C4-2B (cell line): ENCODE measurements around the gene RFTN1.

ENCODE experiments used
- H3K27ac ChIP-seq: fragments of 450-650 bp; 2 replicates; pipeline ENCODE4 v1.5.1; 2017
- ZFX ChIP-seq: fragments of 450-650 bp; IDR thresholded peaks from 2 replicates; pipeline ENCODE4 v1.6.1; 2017
- TF ChIP-seq, protein P1 (sequence below): fragments of 450-650 bp; conservative IDR thresholded peaks from 2 replicates; pipeline ENCODE4 v1.5.1; 2017; ENCODE audit warnings: mild to moderate bottlenecking

Gene RFTN1

DNA sequence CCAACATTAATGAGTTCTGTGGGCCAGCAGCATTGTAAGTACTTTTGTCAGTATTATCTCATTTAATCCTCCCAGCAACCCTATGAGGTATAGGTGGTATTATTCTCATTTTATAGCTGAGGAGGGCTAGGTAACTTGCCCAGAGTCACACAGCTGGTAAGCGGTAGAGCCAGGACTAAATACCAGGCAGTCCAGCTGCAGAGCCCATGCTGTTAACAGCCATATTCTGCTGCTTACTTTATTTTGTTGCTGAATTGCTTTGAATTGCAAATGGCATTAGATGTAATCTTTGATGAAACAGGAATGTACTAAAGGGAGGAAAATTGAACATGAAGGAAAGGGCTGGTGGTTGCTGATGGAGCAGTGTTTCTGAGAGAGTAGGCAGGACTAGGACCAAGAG is 228.9 kb downstream of the RFTN1 start:
- no peak for TF ChIP-seq ZFX
- TF ChIP-seq, protein P1, sequence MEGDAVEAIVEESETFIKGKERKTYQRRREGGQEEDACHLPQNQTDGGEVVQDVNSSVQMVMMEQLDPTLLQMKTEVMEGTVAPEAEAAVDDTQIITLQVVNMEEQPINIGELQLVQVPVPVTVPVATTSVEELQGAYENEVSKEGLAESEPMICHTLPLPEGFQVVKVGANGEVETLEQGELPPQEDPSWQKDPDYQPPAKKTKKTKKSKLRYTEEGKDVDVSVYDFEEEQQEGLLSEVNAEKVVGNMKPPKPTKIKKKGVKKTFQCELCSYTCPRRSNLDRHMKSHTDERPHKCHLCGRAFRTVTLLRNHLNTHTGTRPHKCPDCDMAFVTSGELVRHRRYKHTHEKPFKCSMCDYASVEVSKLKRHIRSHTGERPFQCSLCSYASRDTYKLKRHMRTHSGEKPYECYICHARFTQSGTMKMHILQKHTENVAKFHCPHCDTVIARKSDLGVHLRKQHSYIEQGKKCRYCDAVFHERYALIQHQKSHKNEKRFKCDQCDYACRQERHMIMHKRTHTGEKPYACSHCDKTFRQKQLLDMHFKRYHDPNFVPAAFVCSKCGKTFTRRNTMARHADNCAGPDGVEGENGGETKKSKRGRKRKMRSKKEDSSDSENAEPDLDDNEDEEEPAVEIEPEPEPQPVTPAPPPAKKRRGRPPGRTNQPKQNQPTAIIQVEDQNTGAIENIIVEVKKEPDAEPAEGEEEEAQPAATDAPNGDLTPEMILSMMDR: no peak
- H3K27ac ChIP-seq: no peak overlapping the region

DNA sequence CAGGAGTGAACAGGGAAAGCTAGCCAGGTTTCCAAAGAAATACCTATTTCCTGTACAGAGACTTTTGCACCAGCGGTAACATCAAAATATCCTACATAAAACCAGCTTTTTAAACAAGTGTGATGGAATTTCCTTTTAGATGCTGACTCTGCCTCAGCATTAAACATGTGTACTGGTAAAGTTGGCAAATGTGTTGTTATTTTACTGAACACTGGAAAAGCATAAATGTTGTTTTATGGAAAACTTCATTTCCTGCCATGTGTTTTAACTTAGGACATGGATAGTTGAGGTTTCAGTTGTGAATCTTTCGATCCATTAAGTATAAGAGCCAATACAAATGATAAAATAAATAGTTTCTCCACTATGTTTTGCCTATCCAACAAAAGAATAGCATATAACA is 232.8 kb downstream of the RFTN1 start:
- TF ChIP-seq, protein P1: no peak
- TF ChIP-seq ZFX: no peak
- no peak overlapping the region for H3K27ac ChIP-seq

DNA sequence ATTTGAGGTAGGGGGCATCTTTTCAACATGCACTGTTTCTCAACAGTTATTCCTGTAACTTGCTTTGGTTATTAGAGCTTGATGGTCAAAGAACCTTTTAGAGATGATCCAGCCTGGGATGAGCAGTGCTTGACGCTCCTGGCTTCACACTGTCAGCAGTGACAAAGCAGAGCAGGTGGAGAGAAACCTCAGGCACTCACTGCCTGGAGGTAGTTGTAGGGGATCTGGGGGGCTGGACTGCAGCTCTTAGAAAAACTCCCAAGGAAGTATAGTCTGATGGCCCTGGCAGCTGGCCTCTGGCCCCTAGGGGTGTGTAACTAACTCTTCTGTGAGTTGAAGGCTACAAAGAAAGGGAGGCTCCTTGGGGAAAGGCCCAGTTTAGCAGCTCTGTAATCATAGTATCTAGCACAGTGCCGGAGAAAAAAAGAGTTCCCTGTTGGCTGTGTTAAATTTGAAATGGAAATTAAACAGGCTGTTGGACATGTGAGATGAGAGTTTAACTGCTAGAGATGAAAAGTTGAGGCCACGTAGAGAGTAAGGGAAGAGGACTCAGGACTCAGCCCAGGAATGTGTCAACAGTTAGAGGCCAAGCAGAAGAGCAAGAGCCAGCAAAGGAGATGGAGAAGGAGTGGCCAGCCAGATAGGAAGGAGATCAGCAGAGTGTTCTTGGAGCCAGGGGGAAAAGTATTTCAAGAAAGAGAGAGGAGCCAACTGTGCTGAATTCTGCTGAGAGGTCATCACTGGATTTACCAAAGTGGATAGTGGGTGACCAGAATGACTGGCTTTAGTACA is 234.3 kb downstream of the RFTN1 start:
- no peak overlapping the region for H3K27ac ChIP-seq
- TF ChIP-seq, protein P1: no peak
- TF ChIP-seq ZFX: no peak

DNA sequence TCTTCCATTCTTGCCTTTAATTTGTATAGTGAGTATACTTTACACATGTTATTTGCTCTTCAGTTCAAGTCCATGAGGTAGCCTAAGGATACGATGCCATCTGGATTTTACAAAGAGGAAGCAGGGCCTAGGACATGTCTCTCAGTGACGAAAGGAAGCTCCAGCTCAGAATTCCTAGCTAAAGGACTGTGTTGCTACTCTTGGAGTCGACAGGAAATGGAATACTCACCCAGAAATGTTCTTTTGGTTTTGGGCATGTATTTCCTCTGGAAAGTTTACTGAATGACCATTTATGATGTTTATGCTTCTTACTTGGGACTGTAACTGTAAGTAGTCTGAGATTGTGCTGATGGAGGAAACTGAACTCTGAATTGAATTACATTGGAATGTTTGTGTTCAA is 236.0 kb downstream of the RFTN1 start:
- no peak overlapping the region for H3K27ac ChIP-seq
- TF ChIP-seq, protein P1: no peak

DNA sequence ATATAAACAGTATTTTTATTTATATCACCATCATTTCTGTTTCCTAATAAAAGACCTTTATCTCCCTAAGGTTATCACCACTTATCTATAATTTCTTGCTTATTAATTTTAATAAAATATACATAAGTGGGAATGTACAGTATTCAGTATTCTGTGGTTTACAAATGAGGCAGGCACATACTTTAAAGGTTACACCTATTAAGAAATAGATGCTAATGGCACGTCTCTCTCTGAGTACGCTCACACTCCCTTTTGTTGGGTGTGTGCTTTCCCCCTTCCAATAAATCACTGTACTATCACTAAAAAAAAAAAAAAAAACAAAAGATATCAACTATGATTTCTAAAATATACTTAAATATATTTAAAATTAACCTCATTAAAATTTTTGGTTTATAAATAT is 239.6 kb downstream of the RFTN1 start:
- TF ChIP-seq, protein P1: no peak
- no peak for TF ChIP-seq ZFX
- H3K27ac ChIP-seq: no peak overlapping the region

DNA sequence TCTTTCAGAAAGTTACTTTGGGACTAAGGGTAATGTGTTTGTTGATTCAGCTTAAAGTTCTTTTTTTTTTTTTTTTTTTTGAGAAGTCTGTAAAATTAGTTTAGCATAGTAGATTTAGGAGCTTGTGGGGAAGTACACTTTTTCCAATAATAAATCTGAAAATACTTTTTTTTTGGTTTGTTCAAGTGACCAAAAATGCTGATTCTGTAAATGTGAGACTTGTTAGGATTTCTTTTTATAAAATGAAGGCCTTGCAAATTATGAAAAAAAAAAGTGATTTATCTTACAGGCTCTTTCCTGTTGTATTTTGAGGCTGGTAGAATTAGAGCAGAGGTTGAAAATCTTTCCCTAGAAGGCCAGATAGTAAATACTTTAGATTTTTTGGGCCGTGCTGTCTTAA is 240.9 kb downstream of the RFTN1 start:
- TF ChIP-seq ZFX: no peak
- TF ChIP-seq, protein P1: no peak

DNA sequence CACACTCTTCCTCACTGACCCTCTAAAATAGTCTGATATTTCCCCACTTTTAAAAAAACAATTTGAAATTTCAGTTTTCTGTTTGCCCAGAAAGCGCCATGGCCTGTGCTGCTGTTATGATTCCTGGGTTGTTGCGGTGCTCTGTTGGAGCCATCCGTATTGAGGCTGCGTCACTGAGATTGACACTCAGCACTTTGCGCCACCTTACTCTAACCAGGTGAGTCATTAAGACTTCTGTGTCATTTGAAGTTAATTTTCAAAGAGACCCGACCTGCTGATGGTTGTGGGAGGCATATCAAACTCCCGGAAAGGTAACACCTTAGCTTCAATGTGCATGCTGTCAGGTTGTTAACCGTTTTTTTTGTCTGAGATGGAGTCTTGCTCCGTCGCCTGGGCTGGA is 242.6 kb downstream of the RFTN1 start:
- TF ChIP-seq, protein P1: no peak
- TF ChIP-seq ZFX: no peak
- H3K27ac ChIP-seq: no peak overlapping the region

More for the DNA sequence above, 240.9 kb downstream of the RFTN1 start:
- no peak overlapping the region for H3K27ac ChIP-seq
